Neural cell (in vitro differentiated cells): ENCODE measurements around the gene RGS14.

Source experiments
- CTCF ChIP-seq: fragments of 450-650 bp; IDR thresholded peaks from 2 replicates; pipeline ENCODE4 v1.5.1; 2014; ENCODE audit warnings: antibody characterized with exemption, mild to moderate bottlenecking, moderate library complexity; ENCODE audit not compliant: poor library complexity, severe bottlenecking
- TAF1 ChIP-seq: IDR thresholded peaks from 2 replicates; pipeline ENCODE4 v1.6.1; 2012; ENCODE audit warnings: low read depth

- TF ChIP-seq CTCF (no peak), TAF1 (no peak)
These were observed 45.7 kb upstream of the RGS14 start, which contains the start of gene MXD3 for GRCh38 chr5:177311723-177312648.
